NCI-H146 treated with DMSO at 0.1 percent for 48 hours (cell line): Measurements from ENCODE around the gene L1CAM.
"Not testable (repeated sequence)": the region's sequence is repeated elsewhere in the genome, so short reads cannot be mapped to it uniquely, and the experiment has no call there.

Experiments used
- DNase-seq: peaks from one replicate; lab custom pipeline; 2025; ENCODE audit not compliant: unreplicated experiment; lab: John Stamatoyannopoulos, UW

L1CAM gene

DNA sequence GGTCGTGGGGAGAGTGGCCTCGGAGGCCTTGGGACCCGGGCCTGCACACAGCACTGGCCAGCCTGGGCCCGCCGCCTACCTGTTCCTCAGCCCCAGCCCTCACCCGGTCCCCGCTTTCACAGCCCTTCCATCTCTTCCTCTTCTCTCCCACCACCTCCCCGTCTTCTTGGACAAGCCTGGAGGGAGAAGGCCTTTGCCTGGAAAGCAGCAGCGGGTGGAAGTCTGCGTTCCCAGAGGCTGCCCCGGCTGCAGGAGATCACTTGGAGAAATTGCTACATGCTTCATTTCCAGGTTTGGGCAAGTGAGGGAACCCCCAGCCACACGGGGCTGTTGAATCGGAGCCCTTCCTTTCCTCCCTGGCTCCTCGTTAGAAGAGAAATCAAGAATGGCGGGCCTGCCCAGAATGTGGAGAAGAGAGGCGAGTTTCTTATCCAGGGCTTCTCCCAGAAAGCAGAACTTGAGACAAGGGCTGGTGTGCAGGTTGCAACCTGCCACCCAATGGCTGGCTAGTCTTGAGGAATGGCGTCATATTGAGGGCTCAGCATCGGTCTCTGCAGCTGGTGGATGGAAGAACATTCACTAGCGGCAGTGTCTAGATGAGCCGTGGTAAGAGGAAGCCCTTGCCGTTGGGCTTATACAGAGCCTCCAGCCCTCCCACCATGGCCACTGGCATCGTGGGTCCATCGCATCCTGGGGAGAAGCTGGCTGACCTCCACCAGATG, 54.4 kb downstream of the L1CAM start:
- DNase-seq: no peak

DNA sequence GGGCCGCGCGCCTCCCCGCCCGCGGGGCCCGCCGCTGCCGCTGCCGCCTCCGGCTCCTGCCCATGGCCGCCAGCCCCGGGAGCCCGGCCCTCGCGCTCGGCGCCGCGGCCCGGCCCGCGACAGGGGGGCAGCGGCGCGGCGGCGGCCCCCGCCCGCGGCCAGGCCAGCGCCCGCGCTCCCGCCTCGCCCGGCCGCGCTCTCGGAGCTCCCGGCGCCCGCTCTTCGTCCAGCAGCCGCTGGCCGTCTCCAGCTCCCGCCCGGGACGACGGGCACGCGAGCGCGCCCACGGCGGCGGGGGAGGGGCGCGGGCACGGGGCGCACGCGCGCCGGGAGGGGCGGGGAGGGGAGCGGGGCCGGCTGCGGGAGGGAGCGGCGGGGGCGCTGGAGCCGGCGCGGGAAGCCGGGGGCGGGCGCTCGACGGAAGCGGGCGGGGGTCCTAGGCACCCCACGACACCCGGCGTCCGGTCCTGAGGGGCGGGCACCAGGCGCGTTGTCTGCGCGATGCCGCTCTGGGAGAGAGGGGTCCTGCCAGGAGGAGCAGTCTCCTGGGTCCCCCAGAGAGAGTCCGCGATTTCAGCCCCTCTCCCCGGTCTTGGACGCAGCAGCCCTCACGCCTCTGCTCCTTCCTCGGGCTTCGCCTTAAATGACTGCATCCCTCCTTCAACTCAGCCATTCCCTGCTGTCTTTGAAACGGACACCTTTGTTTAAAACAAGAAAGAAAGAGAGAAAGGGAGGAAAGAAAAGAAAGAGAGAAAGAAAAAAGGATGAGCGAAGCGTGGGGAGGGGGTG, 55.1 kb downstream of the L1CAM start:
- no peak for DNase-seq

DNA sequence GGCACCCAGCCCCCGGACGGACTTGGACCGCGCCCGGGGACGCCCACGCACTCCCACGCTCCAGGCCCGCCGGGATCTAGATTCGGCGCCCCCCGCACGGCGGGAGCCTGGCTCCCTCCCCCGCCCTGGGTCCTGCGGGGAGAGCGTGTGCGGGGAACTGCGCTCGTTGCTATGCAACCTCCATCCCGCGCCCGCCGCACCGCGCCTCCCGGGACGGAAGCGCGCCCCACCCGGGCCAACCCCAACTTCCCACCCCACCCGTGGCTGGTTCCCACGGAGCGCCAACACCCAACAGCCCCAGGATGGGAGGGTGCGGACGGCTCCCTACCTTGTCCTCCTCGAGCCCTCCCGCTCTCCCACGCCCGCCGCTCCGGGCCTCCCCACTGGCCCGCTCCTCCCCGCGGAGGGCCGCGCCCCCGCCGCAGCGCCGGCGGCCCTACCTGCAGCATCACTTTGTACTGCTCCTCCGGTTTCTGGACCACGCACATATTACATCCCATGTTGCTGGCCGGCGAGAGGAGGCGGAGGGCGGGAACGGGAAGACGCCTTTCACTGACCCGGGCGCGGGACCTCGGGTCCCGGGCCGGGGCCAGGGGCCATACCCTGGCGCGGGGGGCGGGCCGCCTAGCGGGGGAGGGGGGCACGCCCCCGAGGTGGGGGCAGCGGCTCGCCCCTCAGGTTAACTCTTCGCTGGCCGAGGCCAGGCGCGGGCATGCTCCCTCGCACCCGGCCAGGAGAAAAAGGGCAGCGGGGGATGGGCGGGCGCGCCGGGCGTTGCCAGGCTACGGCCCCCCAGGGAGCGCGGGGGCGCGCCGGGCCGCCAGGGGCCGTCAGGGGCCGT, 56.0 kb downstream of the L1CAM start, which contains the start of gene PDZD4:
TSS of gene PDZD4 (minus strand) at position 746 of the 841 bp plus-strand sequence. CDS start at position 500, 246 bp downstream.
- no peak for DNase-seq

DNA sequence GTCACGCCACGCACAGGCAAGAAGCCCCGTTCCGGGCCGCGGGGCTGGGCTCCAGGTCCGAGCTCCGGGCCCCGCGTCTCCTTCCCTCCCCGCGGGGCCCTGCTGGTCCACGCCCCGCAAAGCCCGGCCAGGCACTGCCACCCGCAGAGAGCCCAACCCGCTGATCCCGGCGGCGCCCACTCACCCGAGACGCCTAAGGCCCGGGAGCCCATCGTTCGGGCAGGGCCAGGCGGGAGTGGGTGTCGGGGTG, 56.5 kb downstream of the L1CAM start:
- DNase-seq: no peak

DNA sequence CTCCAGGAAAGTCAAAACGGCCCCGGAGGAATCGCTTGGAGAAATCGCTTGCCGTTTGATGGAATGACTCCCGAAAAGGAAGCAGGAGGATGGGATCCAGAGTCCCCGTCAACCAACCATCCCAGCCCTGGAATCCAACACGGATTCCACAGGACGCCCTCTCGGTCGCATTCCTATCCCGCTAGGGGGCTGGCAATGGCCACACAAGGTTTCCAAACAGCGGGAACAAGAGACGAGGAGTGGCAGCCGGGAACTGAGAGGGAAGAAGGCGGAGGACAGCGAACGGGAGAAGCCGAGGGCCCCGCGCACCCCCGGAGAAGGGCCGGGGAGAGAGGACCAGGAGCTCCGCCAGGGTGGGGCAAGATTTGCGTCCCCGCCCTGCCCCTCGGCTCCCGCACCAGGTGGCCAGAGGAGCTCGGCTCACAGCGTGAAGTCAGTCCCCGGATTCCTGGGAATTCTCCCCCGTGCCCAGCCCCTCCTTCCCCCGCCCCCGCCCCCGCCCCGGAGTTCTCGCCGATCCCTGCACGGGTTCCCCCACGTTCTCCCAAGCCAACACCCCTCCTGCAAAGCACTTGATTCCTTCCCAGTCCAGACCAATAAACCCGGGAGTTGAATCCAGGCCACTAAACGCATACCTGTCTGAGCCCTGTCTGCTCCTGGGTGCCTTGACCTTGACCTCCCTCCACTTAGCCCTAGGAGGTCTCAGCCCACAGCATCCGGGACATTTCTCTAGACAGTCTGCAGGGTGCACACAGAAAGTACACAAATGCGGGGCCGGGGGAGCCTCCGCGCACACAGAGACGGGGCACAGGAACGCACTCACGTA, 57.0 kb downstream of the L1CAM start:
- no peak for DNase-seq

DNA sequence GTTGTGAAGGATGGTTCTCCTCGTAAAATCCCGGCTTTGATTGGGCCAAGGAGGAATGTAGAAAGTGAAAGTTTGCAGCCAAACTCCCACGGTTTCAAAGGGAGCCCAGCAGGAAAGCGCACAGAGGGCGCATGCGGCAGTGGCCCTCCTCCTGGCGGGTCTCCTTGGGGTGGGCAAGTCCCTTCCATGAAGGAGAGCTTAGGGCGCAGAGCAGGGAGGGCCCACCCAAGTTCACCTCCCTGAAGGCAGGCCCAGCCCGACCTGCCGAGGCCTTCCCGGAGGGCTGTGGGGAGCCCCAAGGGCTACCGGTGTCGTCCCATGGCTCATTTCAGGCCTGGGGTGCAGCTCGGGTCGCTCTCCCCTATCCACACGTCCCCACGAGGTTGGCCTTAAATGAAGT, 57.7 kb downstream of the L1CAM start:
- no peak for DNase-seq

DNA sequence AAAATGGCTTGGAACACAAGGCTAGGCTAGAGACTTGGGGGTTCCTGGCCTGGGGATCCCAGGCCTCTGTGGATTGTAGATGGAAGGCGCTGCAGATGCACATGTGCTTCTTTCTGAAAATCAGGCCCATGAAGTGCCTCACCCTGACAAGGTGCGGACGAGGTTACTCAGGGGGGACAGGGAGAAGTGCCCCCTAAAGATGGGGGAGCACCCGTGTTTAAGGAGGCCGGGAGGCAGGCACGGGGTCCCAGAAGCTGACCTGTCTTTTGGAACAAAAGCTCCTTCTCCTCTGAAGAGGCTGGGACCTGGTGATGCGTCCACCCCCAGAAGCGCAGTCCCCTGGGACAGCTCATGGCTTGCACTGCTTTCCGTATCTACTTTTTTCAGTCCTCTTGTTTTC, 58.1 kb downstream of the L1CAM start:
- DNase-seq: no peak

DNA sequence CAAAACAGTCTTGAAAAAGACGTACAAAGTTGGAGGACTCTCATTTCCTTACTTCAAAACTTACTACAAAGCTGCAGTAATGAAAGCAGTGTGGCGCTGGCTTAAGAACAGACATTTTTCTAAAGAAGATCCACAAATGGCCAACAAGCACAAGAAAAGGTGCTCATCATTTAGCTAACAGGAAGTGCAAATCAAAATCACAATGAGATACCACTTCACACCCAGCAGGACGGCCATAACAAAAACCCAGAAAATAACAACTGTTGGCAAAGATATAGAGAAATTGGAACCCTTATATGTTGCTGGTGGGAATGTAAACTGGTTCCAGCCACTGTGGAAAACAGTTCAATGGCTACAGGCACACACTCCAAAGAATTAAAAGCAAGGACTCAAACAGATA, 59.0 kb downstream of the L1CAM start:
- DNase-seq: no peak

DNA sequence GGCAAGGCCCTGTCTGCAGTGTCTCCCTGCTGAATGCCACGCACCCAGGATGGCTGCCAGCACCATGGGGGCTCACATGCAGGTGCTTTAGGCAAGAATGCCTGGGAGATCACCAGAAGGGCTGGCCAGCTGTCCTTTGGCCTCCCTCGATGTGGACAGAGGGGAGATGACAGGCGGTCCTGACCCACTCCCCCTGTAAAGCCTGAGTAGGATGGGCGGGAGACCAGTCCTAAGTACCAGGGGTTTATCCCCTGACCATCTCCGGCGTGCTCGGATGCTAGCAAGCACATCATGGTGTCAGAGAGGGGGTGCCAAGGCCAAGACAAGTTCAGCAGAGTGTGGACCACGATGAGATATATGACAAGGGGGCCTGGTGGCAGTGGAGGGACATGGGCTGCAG, 60.9 kb downstream of the L1CAM start:
- no peak for DNase-seq

DNA sequence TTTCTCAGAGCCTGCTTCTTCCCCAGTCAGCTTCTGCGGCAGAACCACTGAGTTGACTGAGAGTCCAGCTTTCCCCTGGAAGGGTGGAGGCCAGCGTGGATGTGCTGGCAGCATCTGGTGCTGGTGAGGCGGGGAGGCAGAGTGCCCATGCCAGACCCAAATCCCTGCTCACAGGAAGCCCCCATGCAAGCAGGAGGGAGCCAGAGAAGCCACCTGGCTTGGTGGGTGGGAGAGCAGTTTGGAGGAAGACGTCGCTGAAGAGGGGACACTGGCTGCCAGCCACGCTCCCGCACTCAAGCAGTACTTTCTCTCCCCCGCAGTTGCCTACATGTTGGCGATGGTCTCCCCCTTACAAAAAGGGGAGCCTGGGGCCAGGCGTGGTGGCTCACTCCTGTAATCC, 61.6 kb downstream of the L1CAM start:
- no peak for DNase-seq

DNA sequence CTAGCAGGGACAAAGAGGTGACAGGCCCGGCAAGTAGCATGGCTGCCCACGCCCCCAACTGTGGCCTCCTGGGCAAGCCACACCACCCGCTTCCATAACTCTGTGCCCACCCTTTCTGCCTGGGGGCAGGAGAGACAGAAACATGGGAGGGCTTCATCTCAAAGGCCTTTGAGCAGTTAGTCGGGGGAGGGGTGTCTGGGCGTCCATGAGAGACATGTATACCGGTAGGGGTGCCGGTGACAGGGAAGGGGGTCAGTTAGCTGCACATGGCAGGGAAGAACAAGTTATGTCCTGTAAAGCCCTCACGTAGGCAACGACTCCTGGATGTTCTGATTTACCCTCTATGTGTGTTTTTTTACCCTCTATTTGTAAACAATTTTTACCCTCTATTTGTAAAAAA, 64.9 kb downstream of the L1CAM start:
- DNase-seq: no peak

DNA sequence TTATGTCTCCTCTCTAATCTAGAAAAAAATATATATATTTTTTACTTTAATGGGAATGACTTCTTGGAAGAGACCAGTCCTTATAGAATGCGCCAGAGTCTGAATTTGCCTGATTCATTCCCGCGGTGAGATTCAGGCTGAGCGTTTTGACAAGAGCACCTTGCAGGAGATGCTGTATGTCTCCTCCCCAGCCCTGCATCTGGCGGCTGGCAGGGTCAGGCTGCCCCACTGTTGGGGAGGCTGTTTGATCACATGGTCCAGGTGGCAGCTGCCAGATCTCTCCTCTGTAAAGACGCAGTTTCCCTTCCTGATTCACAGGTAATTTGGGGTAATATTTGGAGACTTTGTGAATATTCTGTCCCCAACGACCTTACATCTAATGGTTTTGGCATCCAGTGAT, 65.4 kb downstream of the L1CAM start:
- no peak for DNase-seq

DNA sequence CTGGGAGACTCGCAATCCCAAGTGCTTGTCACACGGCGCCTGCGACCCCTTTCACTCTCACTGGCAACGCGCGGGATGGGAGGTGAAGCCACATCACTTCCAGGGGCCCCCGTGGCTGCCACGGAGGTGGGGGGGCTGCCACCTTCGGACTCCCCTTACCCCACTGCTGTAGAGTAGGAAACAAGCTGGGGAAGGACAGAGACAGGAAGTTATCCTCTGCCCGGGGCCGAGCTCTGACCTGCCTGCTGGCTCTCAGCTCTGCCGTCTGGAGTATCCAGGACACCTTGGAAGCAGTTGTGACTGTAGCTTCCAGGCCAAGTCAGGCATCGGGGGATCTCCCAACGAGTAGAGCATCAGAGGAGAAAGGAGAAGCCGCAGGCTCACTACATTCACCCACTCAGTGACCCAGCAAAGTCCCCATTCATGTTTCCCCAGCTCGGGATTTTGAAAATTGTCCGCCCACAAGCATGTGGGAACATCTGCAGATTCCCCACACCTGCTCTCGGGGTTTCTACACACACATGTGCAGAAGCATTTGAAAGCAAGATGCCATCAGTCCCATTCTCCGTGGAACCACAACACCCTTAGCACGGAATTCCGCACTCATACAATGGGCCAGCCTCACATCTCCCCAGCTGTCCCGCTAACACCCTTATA, 66.5 kb downstream of the L1CAM start:
- no peak for DNase-seq

DNA sequence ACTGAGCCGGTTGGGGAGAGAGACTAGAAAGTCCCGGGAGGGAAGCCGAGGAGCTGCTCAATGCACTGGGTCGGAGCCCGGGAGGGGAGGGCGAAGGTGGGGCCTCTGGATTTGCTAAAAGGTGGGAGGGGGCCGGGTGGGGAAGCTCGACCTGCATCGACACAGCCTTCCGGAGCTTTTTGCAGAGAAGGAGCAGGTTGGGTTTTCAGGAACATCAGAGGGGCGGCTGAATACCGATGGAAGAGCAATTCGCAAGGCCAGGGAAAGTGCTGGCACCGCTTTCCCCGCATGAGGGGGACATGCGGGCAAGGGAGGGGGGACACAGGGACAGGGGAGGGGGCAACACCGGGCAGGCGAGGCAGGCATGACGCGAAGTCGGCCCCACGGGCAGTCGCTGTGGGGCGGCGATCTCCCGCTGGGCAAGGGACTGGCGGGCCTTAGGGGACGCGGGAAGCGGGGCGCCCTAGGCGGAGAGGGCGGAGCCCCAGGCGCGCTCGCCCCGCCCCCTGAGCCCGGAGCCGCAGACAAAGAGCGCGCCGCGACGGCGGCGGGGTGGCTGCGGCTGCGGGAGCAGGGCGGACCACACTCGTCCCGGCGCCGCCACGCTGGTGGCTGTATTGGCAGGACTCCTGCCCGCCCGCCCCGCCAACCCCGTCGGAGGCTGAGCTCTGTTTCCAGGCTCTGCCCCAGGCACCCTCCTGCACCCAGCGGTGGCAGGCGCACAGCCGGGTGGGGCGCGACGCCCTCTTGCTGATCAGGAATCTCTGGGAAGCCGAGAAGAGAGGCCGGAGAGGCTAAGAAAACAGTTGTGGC, 67.2 kb downstream of the L1CAM start:
- no peak for DNase-seq

DNA sequence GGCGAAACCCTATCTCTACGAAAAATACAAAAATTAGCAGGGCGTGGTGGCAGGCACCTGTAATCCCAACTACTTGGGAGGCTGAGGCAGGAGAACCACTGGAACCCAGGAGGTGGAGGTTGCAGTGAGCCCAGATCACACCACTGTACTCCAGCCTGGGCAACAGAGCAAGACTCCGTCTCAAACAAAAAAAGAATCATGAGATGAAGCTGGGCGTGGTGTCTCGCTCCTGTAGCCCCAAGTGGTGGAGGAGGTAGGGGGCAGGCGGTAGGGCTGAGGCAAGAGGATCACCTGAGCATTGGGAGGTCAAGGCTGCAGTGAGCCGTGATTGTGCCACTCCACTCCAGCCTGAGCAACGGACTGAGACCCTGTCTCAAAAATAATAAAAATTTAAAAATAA, 67.9 kb downstream of the L1CAM start:
- not testable (repeated sequence) for DNase-seq

DNA sequence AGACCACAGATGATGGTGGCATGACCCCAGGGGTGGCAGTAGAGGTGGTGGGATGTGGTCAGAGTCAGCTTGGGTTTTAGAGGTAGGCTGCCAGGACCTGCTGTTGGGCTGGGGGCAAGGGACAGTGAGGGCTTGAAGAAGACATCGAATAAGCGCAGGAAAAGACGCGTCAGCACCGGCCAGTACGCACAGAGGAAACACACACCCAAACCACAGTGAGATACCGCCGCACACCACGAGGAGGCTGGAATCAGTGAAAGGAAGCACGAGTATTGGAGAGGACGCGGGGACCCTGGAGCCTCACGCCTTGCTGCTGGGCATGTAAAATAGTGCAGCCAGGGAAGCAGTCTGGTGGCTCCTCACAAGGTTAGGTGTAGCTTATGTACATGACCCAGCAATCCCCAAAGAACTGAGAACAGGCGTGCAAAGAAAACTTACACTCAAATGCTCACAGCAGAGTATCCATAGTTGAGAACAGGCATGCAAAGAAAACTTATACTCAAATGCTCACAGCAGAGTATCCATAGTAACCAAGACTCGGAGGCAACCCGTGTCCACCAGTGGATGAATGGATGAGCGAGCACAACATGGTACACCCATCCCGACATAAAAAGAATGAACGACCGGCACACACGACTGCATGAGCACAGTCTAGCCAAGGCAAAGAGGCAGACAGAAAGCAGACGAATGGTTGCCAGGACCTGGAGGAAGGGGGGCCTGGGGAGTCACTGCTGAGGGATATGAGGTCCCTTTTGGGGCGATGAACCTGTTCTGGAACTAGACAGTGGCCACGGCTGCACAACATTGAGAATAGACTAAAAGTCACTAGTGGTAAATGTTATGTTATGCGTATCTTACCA, 68.9 kb downstream of the L1CAM start:
- no peak for DNase-seq

DNA sequence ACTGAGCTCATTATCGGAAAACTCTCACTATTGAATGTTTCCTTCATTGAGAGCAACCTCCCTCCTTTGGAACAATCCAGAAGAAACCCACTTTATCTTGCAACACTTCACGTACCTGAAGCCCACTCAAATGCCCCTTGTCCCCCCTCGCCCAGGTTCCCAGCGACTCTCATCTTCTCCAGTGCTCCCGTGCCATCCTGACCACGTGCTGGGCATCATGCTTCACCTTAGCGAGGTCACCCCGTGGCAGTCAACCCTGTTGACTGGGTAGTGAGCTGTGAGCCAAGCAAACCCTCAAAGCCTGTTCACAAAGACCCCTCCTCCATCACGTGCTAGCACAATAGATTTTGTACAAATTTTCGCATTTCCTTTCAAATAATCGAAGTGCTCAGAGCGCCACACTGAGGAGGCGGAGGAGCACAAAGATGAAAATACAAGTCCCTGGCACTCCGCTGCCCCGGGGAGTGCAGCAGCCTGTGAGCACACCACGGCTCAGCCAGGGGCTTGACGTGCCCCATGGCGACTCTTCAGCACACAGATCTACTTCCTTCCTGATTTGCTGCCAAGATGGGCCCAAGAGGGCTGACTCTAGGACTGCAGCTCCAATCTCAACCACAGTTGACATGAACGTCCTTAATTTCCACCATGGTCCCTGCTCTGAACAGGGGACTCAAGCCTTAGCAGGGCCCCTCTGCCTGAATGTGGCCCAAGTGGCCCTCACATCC, 71.2 kb downstream of the L1CAM start:
- DNase-seq: no peak

DNA sequence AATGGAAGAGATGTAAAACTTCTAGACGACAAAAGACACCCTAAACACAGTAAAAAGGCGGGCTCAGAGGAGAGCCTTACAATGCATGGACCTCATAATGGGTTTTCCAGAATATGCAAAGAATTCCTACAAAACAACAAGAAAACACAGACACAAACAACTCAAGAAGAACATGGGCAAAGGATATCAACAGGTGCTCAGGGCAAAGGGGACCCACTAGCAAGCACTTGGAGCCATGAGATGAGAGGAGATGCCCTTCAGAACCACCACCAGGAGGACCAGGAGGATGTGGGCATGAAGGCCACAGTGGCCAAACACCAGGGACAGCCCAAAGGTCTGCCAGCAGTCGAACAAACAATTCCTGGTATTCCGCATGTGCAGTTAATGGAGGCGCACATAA, 72.8 kb downstream of the L1CAM start:
- DNase-seq: no peak
